HepG2 (cell line): ENCODE measurements around the gene ARFGEF3. TPM values are rescaled to one million over a fixed set of nuclear protein-coding genes. Genes with fewer than 3 reads are reported as not detected.

Experiments used
- ADNP ChIP-seq: sonication (generic); formaldehyde crosslinking; IDR thresholded peaks from 2 replicates; pipeline ENCODE4 v1.4.0; 2020; ENCODE audit warnings: missing genetic modification reagents
- ARID3A ChIP-seq: IDR thresholded peaks from 2 replicates; pipeline ENCODE4 v1.6.1; 2012; ENCODE audit warnings: low read depth, low read length, improper control_type of control experiment
- DBP ChIP-seq: sonication (generic); formaldehyde crosslinking; IDR thresholded peaks from 2 replicates; pipeline ENCODE4 v1.4.0; 2020; ENCODE audit warnings: missing genetic modification reagents; ENCODE audit errors: not compliant biosample characterization
- KDM5B ChIP-seq: sonication (generic); formaldehyde crosslinking; IDR thresholded peaks from 2 replicates; pipeline ENCODE4 v1.4.0; 2020; ENCODE audit warnings: missing genetic modification reagents, mild to moderate bottlenecking, borderline replicate concordance
- SMC3 ChIP-seq: IDR thresholded peaks from 2 replicates; pipeline ENCODE4 v1.6.1; 2011; ENCODE audit warnings: low read length, improper control_type of control experiment
- ZMYM4 ChIP-seq: sonication (generic); formaldehyde crosslinking; IDR thresholded peaks from 2 replicates; pipeline ENCODE4 v1.8.1; 2023; ENCODE audit warnings: mild to moderate bottlenecking, missing genetic modification reagents
- ZNF121 ChIP-seq: sonication (generic); formaldehyde crosslinking; IDR thresholded peaks from 2 replicates; pipeline ENCODE4 v1.5.0; 2020; ENCODE audit warnings: mild to moderate bottlenecking, missing genetic modification reagents
- ZNF253 ChIP-seq: sonication (generic); formaldehyde crosslinking; IDR thresholded peaks from 2 replicates; pipeline ENCODE4 v1.8.0; 2022; ENCODE audit warnings: mild to moderate bottlenecking, missing genetic modification reagents, borderline replicate concordance
- ZNF577 ChIP-seq: sonication (generic); formaldehyde crosslinking; IDR thresholded peaks from 2 replicates; pipeline ENCODE4 v1.4.0; 2020; ENCODE audit warnings: mild to moderate bottlenecking, low read depth, missing genetic modification reagents, borderline replicate concordance
- ZNF703 ChIP-seq: sonication (generic); formaldehyde crosslinking; IDR thresholded peaks from 2 replicates; pipeline ENCODE4 v1.5.1; 2020; ENCODE audit warnings: missing genetic modification reagents, mild to moderate bottlenecking, moderate library complexity, borderline replicate concordance
- ZNF790 ChIP-seq: sonication (generic); formaldehyde crosslinking; IDR thresholded peaks from 2 replicates; pipeline ENCODE4 v1.8.0; 2022; ENCODE audit warnings: missing genetic modification reagents, mild to moderate bottlenecking, borderline replicate concordance
- ZSCAN12 ChIP-seq: sonication (generic); formaldehyde crosslinking; IDR thresholded peaks from 2 replicates; pipeline ENCODE4 v1.9.0; 2021; ENCODE audit warnings: mild to moderate bottlenecking, missing genetic modification reagents
- polyA plus RNA-seq, 8 experiments: library from polyadenylated mRNA; depleted of rRNA in 3 of 8; stranded (reverse) in 7 of 8; unstranded in 1 of 8; fragments of >200 nt; fragmentation: Illumina TruSeq in 4 of 8; extraction: Trizol in 4 of 8; gene quantifications; 2 replicates each; pipeline versions ENCODE4 v1.2.1 to v1.2.3, GENCODE V29; 2011 to 2016; ENCODE audit warnings: low read depth in 4 of 8, missing spikeins in 1 of 8, mixed read lengths in 1 of 8; ENCODE audit not compliant: insufficient read depth in 1 of 8
- total RNA-seq, 5 experiments: library from RNA; depleted of rRNA; stranded (reverse); fragments of >200 nt; fragmentation: Illumina TruSeq; extraction: Trizol; gene quantifications; 2 replicates each; pipeline ENCODE4 v1.2.3, GENCODE V29; 2016; ENCODE audit warnings: low read depth in 1 of 5
- TF ChIP-seq, protein P1 (sequence below): sonication (generic); formaldehyde crosslinking; IDR thresholded peaks from 2 replicates; pipeline ENCODE4 v1.4.0; 2020; ENCODE audit warnings: missing genetic modification reagents
- TF ChIP-seq, protein P2 (sequence below): sonication (generic); formaldehyde crosslinking; IDR thresholded peaks from 2 replicates; pipeline ENCODE4 v1.4.0; 2020; ENCODE audit warnings: missing genetic modification reagents
- TF ChIP-seq, protein P3 (sequence below): sonication (generic); formaldehyde crosslinking; IDR thresholded peaks from 2 replicates; pipeline ENCODE4 v1.8.0; 2022; ENCODE audit warnings: missing genetic modification reagents, mild to moderate bottlenecking, inconsistent platforms, borderline replicate concordance
- TF ChIP-seq, protein P4 (sequence below): fragments of 450-650 bp; IDR thresholded peaks from 2 replicates; pipeline ENCODE4 v1.6.1; 2016
- TF ChIP-seq, protein P5 (sequence below): sonication (generic); formaldehyde crosslinking; IDR thresholded peaks from 2 replicates; pipeline ENCODE4 v1.8.0; 2022; ENCODE audit warnings: mild to moderate bottlenecking, missing genetic modification reagents, moderate library complexity

ARFGEF3 gene
- total and polyA plus RNA-seq, 2 of the 13 experiments (the other 11 are each of a cell fraction or from before 2014, with no cell fraction given), result 0.60 to 2.6 TPM

DNA sequence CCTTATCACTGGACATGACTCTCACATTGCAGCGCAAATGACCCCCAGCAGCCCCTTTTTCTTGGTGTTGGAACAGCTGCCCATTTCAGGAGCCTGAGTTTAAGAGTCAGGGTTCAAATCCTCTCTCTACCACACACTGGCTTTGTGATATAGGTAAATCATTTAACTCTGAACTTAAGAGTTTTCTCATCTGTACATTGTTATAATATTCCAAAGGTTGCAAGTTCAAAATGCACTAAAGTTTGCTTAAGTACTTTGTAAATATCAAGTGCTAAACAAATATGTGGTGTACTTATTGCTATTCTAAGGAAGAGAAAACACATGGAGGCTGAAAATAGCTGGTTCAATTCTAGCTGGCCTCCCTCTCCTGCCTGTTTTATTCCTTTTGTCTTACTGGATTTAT, 95.9 kb downstream of the ARFGEF3 start (continued):
- TF ChIP-seq, protein P1, sequence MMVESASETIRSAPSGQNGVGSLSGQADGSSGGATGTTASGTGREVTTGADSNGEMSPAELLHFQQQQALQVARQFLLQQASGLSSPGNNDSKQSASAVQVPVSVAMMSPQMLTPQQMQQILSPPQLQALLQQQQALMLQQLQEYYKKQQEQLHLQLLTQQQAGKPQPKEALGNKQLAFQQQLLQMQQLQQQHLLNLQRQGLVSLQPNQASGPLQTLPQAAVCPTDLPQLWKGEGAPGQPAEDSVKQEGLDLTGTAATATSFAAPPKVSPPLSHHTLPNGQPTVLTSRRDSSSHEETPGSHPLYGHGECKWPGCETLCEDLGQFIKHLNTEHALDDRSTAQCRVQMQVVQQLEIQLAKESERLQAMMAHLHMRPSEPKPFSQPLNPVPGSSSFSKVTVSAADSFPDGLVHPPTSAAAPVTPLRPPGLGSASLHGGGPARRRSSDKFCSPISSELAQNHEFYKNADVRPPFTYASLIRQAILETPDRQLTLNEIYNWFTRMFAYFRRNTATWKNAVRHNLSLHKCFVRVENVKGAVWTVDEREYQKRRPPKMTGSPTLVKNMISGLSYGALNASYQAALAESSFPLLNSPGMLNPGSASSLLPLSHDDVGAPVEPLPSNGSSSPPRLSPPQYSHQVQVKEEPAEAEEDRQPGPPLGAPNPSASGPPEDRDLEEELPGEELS (CRISPR knock-in tag), result peak; percentile 71; the same call in 1 of the 2 replicates
- TF ChIP-seq ZSCAN12 (CRISPR knock-in tag), result no peak
- TF ChIP-seq ZNF121 (CRISPR knock-in tag), result no peak
- peak; percentile 72 for TF ChIP-seq ARID3A
- TF ChIP-seq, protein P2, sequence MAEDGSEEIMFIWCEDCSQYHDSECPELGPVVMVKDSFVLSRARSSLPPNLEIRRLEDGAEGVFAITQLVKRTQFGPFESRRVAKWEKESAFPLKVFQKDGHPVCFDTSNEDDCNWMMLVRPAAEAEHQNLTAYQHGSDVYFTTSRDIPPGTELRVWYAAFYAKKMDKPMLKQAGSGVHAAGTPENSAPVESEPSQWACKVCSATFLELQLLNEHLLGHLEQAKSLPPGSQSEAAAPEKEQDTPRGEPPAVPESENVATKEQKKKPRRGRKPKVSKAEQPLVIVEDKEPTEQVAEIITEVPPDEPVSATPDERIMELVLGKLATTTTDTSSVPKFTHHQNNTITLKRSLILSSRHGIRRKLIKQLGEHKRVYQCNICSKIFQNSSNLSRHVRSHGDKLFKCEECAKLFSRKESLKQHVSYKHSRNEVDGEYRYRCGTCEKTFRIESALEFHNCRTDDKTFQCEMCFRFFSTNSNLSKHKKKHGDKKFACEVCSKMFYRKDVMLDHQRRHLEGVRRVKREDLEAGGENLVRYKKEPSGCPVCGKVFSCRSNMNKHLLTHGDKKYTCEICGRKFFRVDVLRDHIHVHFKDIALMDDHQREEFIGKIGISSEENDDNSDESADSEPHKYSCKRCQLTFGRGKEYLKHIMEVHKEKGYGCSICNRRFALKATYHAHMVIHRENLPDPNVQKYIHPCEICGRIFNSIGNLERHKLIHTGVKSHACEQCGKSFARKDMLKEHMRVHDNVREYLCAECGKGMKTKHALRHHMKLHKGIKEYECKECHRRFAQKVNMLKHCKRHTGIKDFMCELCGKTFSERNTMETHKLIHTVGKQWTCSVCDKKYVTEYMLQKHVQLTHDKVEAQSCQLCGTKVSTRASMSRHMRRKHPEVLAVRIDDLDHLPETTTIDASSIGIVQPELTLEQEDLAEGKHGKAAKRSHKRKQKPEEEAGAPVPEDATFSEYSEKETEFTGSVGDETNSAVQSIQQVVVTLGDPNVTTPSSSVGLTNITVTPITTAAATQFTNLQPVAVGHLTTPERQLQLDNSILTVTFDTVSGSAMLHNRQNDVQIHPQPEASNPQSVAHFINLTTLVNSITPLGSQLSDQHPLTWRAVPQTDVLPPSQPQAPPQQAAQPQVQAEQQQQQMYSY (CRISPR knock-in tag), result no peak
- no peak for TF ChIP-seq SMC3
- no peak for TF ChIP-seq KDM5B
- TF ChIP-seq, protein P3, sequence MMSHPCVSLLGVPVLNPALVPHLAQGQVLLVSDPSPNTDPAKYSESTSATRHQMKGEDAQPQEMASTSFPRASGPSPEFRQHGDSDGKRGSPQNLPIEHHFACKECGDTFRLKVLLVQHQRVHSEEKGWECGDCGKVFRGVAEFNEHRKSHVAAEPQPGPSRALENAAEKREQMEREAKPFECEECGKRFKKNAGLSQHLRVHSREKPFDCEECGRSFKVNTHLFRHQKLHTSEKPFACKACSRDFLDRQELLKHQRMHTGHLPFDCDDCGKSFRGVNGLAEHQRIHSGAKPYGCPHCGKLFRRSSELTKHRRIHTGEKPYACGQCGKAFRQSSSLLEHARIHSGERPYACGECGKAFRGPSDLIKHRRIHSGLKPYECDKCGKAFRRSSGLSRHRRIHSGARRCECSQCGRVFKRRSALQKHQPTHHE (CRISPR knock-in tag), result no peak
- no peak for TF ChIP-seq ZNF577 (CRISPR knock-in tag)
- no peak for TF ChIP-seq ZNF703 (CRISPR knock-in tag)
- TF ChIP-seq, protein P4, sequence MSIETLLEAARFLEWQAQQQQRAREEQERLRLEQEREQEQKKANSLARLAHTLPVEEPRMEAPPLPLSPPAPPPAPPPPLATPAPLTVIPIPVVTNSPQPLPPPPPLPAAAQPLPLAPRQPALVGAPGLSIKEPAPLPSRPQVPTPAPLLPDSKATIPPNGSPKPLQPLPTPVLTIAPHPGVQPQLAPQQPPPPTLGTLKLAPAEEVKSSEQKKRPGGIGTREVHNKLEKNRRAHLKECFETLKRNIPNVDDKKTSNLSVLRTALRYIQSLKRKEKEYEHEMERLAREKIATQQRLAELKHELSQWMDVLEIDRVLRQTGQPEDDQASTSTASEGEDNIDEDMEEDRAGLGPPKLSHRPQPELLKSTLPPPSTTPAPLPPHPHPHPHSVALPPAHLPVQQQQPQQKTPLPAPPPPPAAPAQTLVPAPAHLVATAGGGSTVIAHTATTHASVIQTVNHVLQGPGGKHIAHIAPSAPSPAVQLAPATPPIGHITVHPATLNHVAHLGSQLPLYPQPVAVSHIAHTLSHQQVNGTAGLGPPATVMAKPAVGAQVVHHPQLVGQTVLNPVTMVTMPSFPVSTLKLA, result no peak
- no peak for TF ChIP-seq DBP (CRISPR knock-in tag)
- no peak for TF ChIP-seq ADNP (CRISPR knock-in tag)
- TF ChIP-seq ZNF253 (CRISPR knock-in tag), result no peak
- TF ChIP-seq ZMYM4, result no peak
- TF ChIP-seq ZNF790 (CRISPR knock-in tag), result no peak
- TF ChIP-seq, protein P5, sequence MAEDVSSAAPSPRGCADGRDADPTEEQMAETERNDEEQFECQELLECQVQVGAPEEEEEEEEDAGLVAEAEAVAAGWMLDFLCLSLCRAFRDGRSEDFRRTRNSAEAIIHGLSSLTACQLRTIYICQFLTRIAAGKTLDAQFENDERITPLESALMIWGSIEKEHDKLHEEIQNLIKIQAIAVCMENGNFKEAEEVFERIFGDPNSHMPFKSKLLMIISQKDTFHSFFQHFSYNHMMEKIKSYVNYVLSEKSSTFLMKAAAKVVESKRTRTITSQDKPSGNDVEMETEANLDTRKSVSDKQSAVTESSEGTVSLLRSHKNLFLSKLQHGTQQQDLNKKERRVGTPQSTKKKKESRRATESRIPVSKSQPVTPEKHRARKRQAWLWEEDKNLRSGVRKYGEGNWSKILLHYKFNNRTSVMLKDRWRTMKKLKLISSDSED (CRISPR knock-in tag), result no peak
